ENCODE measurements around the gene MYH9.
A peak's percentile ranks its signal among the peaks of the same experiment; 100 is the strongest.
"Not testable (repeated sequence)": the region's sequence is repeated elsewhere in the genome, so short reads cannot be mapped to it uniquely, and the experiment has no call there.

The MYH9 gene

GRCh38 chr22:36267896-36268485 is 119.8 kb downstream of the MYH9 start:
- TF ChIP-seq CTCF (IDR thresholded peaks at IDR 0.05; ENCODE audit: insufficient read depth, low read depth, low read length, missing control alignments), result no peak
- H3K4me3 ChIP-seq (ENCODE audit: low read depth, low read length), result no peak overlapping the region
- DNase-seq (ENCODE audit: low read depth), result no peak

GRCh38 chr22:36267058-36267457 is 120.7 kb downstream of the MYH9 start:
- DNase-seq (ENCODE audit: low read depth), result no peak
- TF ChIP-seq CTCF (IDR thresholded peaks at IDR 0.05; ENCODE audit: insufficient read depth, low read depth, low read length, missing control alignments), result no peak
- H3K4me3 ChIP-seq (ENCODE audit: low read depth, low read length), result no peak overlapping the region

- not testable (repeated sequence) for DNase-seq (ENCODE audit: low read depth); H3K4me3 ChIP-seq (ENCODE audit: low read depth, low read length)
Observed at GRCh38 chr22:36263886-36264664, 123.7 kb downstream of the MYH9 start.

GRCh38 chr22:36263216-36263673 is 124.5 kb downstream of the MYH9 start:
- DNase-seq (ENCODE audit: low read depth); H3K4me3 ChIP-seq (ENCODE audit: low read depth, low read length): not testable (repeated sequence)

- not testable (repeated sequence) for H3K4me3 ChIP-seq (ENCODE audit: low read depth, low read length); DNase-seq (ENCODE audit: low read depth)
Observed at GRCh38 chr22:36262307-36262706, 125.5 kb downstream of the MYH9 start.

- not testable (repeated sequence) for DNase-seq (ENCODE audit: low read depth); H3K4me3 ChIP-seq (ENCODE audit: low read depth, low read length)
Observed at GRCh38 chr22:36261675-36262074, 126.1 kb downstream of the MYH9 start.

GRCh38 chr22:36259615-36260300 is 128.0 kb downstream of the MYH9 start:
- no peak overlapping the region for H3K4me3 ChIP-seq (ENCODE audit: low read depth, low read length)
- no peak for TF ChIP-seq CTCF (IDR thresholded peaks at IDR 0.05; ENCODE audit: insufficient read depth, low read depth, low read length, missing control alignments)
- no peak for DNase-seq (ENCODE audit: low read depth)

GRCh38 chr22:36258701-36259614 is 128.8 kb downstream of the MYH9 start:
- H3K4me3 ChIP-seq (ENCODE audit: low read depth, low read length), result no peak overlapping the region
- no peak for TF ChIP-seq CTCF (IDR thresholded peaks at IDR 0.05; ENCODE audit: insufficient read depth, low read depth, low read length, missing control alignments)
- peak; percentile 50 for DNase-seq (ENCODE audit: low read depth)

All from GM12865 (cell line).